Measurements from ENCODE around the gene MRGPRX3. TPM values are rescaled to one million over a fixed set of nuclear protein-coding genes. Genes with fewer than 3 reads are reported as not detected.
A peak's percentile ranks its signal among the peaks of the same experiment; 100 is the strongest.

MRGPRX3 gene
- total and polyA plus RNA-seq, 4 donors: not detected

GRCh38 chr11:18105802-18106574 is 26.4 kb upstream of the MRGPRX3 start, which contains the start of gene SAAL1:
SAAL1 (minus strand) TSS chr11:18106082; CDS start chr11:18106041, 41 bp downstream.
- H3K9me3 ChIP-seq (ENCODE audit: control insufficient read depth in 4 of 4, low read length in 3 of 4): no peaks in the 10 kb centered on the region
- H3K4me1 ChIP-seq (ENCODE audit: control insufficient read depth in 4 of 4, insufficient read depth in 4 of 4, low read length in 3 of 4): peaks cover 1 to 12% (median 7%) of the 10 kb centered on the region in 4 donors
- peaks cover 0 to 5% (median 1%) of the 10 kb centered on the region in 4 donors for H3K36me3 ChIP-seq (ENCODE audit: control insufficient read depth in 4 of 4, insufficient read depth in 3 of 4, low read depth in 1 of 4, low read length in 3 of 4)
- H3K9ac ChIP-seq (ENCODE audit: low read depth in 1 of 2, low read length in 2 of 2): peak within 1 kb of the TSS; percentile 66 to 84
- 5% methylated on average over 48 of the region's 48 CpGs for WGBS
- DNase-seq (ENCODE audit: low spot score): peak; percentile 88
- H3K27ac ChIP-seq (ENCODE audit: low read depth in 1 of 2, low read length in 2 of 2): peak within 1 kb of the TSS in 1 of 2 donors; percentile 42
- TF ChIP-seq YY1 (IDR thresholded peaks at IDR 0.05): peak; percentile 76
- no peak for TF ChIP-seq ZBTB33 (IDR thresholded peaks at IDR 0.05)
- no peak for TF ChIP-seq REST (IDR thresholded peaks at IDR 0.05)
- TF ChIP-seq GABPA (IDR thresholded peaks at IDR 0.05 in 1 of 2, conservative IDR thresholded peaks at IDR 0.05 in 1 of 2): peak in 1 of 2 donors; percentile 87
- peak; percentile 15 for TF ChIP-seq SP1 (IDR thresholded peaks at IDR 0.05)
- TF ChIP-seq FOXA1 (IDR thresholded peaks at IDR 0.05): no peak
- no peak for TF ChIP-seq HNF4G (IDR thresholded peaks at IDR 0.05)
- no peak for TF ChIP-seq HNF4A (conservative IDR thresholded peaks at IDR 0.05)
- TF ChIP-seq FOXA2 (IDR thresholded peaks at IDR 0.05): no peak
- peak; percentile 60 to 73 for TF ChIP-seq RAD21 (IDR thresholded peaks at IDR 0.05)
- no peak for TF ChIP-seq RXRA (IDR thresholded peaks at IDR 0.05)
- TF ChIP-seq ATF3 (IDR thresholded peaks at IDR 0.05): no peak
- peak; percentile 82 for TF ChIP-seq NR2F2 (IDR thresholded peaks at IDR 0.05)
- TF ChIP-seq CTCF (IDR thresholded peaks at IDR 0.05; ENCODE audit: low read depth, low read length, missing input control): peak; percentile 41
- TF ChIP-seq JUND (IDR thresholded peaks at IDR 0.05): no peak
- no peak for TF ChIP-seq EGR1 (IDR thresholded peaks at IDR 0.05; ENCODE audit: low read depth in 2 of 2)
- peak; percentile 28 for TF ChIP-seq TAF1 (conservative IDR thresholded peaks at IDR 0.05)
- TF ChIP-seq MAX (IDR thresholded peaks at IDR 0.05): no peak
- peak within 1 kb of the TSS; percentile 76 to 93 (median 91) for H3K4me3 ChIP-seq (ENCODE audit: low read depth in 1 of 3, low read length in 3 of 3)
- no peaks in the 10 kb centered on the region for H3K27me3 ChIP-seq (ENCODE audit: control insufficient read depth in 4 of 4, insufficient read depth in 4 of 4, low read length in 3 of 4)

All from liver (tissue), 9 donors.